GM21447 (cell line): Measurements from ENCODE around the gene DYNLL2.
"Not testable (repeated sequence)": the region's sequence is repeated elsewhere in the genome, so short reads cannot be mapped to it uniquely, and the experiment has no call there.

Experiments
- ATAC-seq: cut with Tn5 transposase; IDR thresholded peaks from one replicate; pipeline ENCODE4 v1.9.1; 2021; ENCODE audit not compliant: unreplicated experiment

DYNLL2 gene

GRCh38 chr17:58082870-58083490 is at the start of gene DYNLL2:
TSS of gene DYNLL2 (plus strand) at chr17:58083419. CDS start at chr17:58087091, 3,672 bp downstream.
- ATAC-seq: peak; percentile 59

- no peak for ATAC-seq
Measured at GRCh38 chr17:58039975-58040374, 43.2 kb upstream of the DYNLL2 start.

DNA sequence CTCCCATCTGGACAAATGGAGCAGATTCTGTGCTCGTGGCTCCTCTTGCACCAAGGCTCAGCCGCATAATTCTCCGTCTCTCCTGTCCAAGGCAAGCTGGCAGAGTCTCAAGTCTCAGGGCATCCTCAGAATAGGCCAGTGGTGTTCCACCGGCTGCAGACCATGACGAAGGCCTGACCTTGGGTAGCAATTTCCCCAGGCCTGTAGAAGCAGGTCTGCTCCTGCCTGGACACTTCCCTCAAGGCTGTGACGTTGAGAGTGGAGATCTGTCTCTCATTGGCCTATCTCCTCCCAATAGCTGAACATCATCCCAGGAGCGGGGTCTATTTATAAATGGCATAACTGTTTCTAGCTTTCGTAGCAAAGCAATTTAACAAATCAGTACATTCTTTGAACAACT is 42.8 kb upstream of the DYNLL2 start:
- ATAC-seq: no peak

DNA sequence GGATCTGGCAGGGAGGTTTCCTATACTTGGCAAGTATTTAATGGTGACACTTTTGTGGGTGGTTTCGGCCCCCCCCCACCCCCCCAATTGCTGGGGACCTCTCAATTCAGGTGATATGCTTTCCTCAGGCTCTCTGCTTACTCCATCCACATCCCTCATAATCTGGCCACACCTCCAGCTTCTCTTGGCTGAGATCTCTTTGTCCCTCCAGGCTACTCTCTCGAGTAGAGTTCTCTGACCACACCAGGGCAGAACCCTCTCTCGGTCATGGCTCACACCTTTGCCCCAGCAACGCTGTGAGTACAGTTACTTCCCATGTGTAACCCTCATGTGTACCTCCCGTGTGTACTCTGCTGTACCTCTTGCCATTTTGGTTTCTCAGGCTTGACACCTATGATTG is 42.1 kb upstream of the DYNLL2 start:
- no peak for ATAC-seq

GRCh38 chr17:58043221-58044181 is 39.7 kb upstream of the DYNLL2 start:
- ATAC-seq: no peak

DNA sequence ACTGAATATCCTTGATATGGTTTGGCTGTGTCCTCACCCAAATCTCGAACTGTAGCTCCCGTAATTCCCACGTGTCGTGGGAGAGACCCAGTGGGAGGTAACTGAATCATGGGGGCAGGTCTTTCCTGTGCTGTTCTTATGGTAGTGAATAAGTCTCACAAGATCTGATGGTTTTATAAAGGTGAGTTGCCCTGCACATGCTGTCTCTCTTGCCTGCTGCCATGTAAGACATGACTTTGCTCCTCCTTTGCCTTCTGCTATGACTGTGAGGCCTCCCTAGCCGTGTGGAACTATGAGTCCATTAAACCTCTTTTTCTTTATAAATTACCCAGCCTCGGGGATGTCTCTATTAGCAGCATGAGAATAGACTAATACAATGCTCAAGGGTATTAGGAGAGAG is 39.0 kb upstream of the DYNLL2 start:
- not testable (repeated sequence) for ATAC-seq

DNA sequence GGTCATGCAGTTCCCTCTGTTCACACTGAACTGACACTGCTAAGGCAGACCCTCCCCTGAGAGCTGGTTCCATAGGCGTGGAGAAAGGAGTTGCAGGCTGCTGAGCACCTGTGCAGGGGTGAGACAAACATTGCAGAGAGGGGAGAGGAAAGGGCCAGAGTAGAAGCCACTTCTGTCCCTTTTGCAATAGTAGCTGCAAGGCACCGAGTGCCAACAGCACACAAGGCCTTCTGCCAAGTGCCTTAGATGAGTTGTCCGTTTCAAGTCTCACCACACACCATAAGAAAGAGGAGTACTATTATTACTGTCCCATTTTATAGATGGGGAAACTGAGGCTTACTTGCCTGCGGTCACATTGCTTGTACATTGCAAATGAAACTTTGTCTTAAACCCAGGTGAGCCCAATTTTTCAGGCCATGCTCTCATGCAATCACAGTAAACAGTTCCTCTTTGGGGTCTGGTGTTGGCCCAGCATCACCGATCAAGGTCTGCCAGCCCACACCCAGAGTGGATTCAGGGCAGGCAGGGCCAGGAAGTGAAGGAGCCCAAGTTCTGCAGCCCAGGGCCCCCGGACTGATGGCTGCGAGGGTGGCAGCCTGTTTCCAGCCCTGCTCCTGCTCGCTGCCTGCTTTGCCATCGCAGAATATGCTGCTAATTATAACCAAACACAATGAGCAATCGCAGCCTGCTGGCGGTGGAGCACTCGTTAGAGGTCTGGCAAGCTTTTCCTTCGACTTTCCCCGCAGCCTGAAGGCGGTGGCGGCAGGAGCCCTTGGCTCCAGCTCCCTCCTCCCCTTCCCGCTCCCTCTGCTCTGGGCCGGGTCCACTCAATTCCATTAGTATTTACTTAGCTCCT is 36.8 kb upstream of the DYNLL2 start:
- ATAC-seq: no peak

DNA sequence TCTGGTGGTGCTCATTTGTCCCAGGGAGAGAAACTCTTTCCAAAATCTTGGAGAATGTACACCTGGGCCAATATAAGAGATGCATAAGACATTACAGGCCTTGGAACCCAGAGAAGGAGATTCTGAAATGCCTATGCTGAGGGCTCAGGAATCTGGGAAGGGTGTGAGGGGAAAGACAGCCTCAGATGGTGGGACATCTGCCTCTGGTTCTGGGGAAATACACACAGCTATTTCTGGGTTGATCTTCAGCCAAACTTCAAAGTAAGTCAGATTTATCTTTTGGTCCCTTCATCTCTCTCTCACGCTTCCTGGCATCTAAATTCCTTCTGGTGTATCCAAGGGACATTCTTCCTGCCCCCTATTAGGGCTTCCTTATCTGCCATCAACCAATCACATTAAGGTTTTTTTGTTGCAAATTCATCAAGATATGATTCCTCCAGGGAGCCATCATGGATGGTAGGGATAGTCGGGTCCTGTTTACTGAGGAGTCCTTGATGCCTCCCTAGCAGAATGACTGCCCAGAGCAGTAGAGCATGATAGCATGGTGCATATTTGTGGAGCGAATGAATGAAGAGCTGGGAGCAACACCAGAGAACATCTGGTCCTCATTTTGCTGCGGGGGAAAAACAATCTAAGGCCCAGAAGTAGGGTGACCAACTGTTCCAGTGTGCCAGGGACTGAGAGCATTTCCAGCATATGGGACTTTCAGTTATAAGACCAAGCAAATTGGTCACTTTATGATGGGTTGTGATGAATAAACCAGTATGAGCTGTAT is 35.7 kb upstream of the DYNLL2 start:
- no peak for ATAC-seq

DNA sequence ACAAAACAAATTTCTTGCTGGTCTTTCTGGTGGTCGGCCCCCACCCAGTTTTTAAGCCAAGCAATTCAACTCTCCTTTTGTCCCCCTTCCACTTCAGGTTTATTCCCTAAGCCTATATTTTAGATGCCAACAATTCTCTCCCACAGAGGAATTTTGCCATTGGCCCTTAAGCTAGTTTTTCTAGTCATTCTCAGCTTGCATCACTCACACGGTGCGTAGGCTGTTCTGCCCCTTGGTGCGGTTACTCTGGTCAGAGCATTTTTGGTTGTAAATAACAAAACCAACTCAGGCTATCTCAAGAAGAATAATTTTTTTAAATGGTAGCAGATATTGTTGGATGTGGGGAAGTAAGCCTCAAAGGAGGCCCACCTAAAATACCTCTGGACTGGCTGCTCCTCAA is 33.7 kb upstream of the DYNLL2 start:
- no peak for ATAC-seq

DNA sequence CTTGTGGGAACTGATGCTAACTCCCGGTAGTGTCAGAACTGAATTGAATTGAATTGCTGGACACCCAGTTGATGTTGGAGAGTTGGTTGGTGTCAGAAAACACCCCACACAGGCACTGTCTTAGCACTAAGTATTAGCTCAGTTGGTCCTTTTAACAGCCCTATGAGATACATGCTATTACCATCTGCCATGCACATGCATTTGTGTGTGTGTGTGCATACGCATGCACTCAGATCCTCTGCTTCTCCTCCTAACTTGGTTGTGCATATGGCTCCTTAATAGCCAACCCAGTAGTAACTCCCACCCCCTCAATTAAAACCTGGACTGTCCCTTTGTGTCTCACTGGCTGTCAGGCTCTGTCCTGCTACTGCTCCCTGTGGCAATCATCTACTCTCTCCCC is 32.3 kb upstream of the DYNLL2 start:
- no peak for ATAC-seq

DNA sequence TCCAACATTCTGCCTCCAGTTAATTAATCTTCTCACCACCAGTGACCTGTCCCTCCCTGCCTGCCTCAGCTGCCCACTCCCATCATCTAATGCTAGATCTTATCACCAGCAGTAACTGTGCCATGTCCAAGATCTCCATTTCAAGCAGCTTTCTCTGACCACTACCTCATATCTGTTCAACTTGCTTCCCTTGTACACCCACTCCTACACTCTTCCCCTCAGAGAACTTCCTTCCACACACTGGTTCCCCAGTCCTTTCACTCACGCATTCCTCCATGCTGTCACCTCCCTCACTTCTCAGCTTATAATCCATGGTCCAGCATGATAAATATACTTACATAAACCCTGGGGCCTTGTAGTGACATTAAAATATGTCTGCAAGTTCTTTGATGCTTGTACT is 31.8 kb upstream of the DYNLL2 start:
- no peak for ATAC-seq

DNA sequence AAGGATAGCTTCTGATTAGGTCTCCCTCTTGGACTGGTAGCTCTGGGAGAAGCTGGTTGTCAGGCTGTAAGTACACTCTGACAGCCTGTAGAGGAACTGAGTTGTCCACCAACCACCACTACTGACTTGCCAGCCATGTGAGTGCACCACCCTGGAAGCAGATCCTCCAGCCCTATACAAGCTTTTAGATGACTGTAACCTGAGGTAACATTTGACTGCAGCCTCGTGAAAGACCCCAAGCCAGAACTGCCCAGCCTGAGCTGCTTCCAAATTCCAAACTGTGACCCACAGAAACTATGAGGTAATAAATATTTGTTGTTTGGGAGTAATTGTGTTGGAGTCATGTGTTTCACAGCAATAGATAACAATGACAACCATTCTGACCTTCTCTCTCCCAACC is 30.8 kb upstream of the DYNLL2 start:
- no peak for ATAC-seq

- no peak for ATAC-seq
Measured at GRCh38 chr17:58052945-58053715, 30.1 kb upstream of the DYNLL2 start.

DNA sequence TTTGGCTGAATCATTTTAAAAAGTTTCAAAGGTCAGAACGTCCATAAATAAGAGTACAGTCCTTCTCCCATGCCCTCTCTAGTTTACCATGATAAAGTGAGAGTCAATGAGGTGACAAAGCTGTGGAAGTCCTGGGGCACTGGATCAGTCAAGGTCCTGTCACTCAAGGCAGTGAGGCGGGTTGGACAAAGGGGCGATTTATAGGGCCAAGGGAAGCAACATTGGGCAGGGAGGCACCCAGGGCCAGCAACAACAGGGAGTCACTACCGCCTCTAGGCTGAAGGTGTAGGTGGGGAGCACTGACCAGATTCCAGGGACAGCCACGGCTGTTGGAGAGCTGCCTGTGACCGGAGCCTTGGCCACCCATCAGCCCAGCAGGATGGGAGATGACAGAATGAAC is 28.6 kb upstream of the DYNLL2 start:
- ATAC-seq: no peak

- ATAC-seq: no peak
Measured at GRCh38 chr17:58056476-58056875, 26.7 kb upstream of the DYNLL2 start.

DNA sequence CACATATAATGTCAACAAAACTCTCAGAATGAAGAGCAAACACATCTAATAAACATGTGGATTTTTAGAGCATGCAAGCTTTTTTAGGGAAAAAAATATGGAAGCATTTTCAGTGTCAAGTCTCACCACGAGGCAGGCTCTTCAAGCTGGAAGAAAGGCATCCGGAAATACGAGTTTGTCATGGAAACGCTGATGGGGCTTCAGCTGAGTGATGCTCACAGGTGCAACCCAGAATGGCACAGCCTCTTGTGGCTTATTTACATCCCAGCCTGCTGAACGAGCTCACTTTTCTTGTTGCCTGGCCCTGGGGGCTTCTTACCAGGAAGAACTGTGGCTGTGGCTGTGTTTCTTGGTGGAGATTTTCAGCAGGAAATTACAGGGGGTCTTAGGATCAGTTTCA is 24.1 kb upstream of the DYNLL2 start:
- no peak for ATAC-seq

- no peak for ATAC-seq
Measured at GRCh38 chr17:58060596-58061191, 22.5 kb upstream of the DYNLL2 start.

- ATAC-seq: no peak
Measured at GRCh38 chr17:58061672-58062071, 21.5 kb upstream of the DYNLL2 start.

GRCh38 chr17:58065238-58065637 is 18.0 kb upstream of the DYNLL2 start:
- ATAC-seq: no peak

DNA sequence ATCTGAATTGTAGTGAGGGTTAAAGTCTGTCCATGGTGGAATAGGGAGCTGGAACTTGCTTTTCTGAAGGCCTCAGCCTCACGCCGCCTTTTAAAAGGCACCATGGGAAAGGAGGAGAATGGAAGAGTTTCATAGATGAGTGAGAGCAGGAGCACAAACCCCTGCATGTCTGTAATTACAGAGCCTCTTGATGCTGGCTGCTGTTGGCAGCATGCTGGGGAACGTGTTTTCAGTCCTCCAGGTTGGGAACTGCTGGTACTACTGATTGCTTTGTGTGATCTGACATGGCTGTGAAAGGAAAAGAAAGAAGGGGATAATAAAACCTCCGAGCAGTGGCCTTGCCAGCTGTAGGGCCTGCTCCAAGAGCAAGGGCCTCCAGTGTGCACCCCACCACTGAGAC is 16.8 kb upstream of the DYNLL2 start:
- no peak for ATAC-seq
